A673 (cell line): ENCODE results near the gene PICALM. TPM values are rescaled to one million over a fixed set of nuclear protein-coding genes. Genes with fewer than 3 reads are reported as not detected.
A peak's percentile ranks its signal among the peaks of the same experiment; 100 is the strongest.

ENCODE experiments used
- BruUV-seq: library from RNA; stranded (reverse); fragments of 400-500 nt; replicated peaks from 2 replicates; lab custom pipeline; 2021; lab: Mats Ljungman, UMichigan
- CTCF ChIA-PET: fragments of 300-600 bp; sonication (Branson Sonifier 250); formaldehyde crosslinking; loops from one replicate; lab custom pipeline; 2022; ENCODE audit warnings: antibody characterized with exemption; lab: Charles Lee
- POLR2A ChIA-PET: fragments of 300-600 bp; sonication (Branson Sonifier 250); formaldehyde crosslinking; loops from one replicate; lab custom pipeline; 2022; ENCODE audit warnings: antibody characterized with exemption; ENCODE audit not compliant: low non-redundant PET; lab: Charles Lee
- DNase-seq: peaks from one replicate; pipeline ENCODE4 v3.0.0-alpha.2; 2015; ENCODE audit warnings: low spot score
- H3K27ac ChIP-seq: fragments of 200-600 bp; sonication (generic); 2 replicates; pipeline ENCODE4 v1.5.1; 2016; ENCODE audit warnings: mixed run types, low read depth, mild to moderate bottlenecking, mixed read lengths, antibody characterized with exemption, low read length; ENCODE audit not compliant: poor library complexity, severe bottlenecking
- H3K27me3 ChIP-seq: fragments of 200-600 bp; sonication (generic); replicated peaks from 2 replicates; pipeline ENCODE4 v1.6.1; 2017; ENCODE audit warnings: mixed run types, low read depth, mild to moderate bottlenecking, mixed read lengths, antibody characterized with exemption, low read length; ENCODE audit not compliant: insufficient read depth, poor library complexity
- H3K36me3 ChIP-seq: fragments of 200-600 bp; sonication (generic); 2 replicates; pipeline ENCODE4 v1.6.1; 2016; ENCODE audit warnings: mixed run types, mild to moderate bottlenecking, mixed read lengths, antibody characterized with exemption, low read length; ENCODE audit not compliant: insufficient read depth, poor library complexity, severe bottlenecking
- H3K4me1 ChIP-seq: fragments of 200-600 bp; sonication (generic); 2 replicates; pipeline ENCODE4 v1.6.1; 2017; ENCODE audit warnings: mixed run types, mild to moderate bottlenecking, mixed read lengths, antibody characterized with exemption, low read length; ENCODE audit not compliant: insufficient read depth, poor library complexity, severe bottlenecking
- H3K4me3 ChIP-seq: fragments of 200-600 bp; sonication (generic); 2 replicates; pipeline ENCODE4 v1.5.1; 2016; ENCODE audit warnings: low read depth, mixed run types, mild to moderate bottlenecking, mixed read lengths, low read length; ENCODE audit not compliant: poor library complexity, severe bottlenecking
- H3K9me3 ChIP-seq: fragments of 200-600 bp; sonication (generic); 2 replicates; pipeline ENCODE4 v1.6.1; 2016; ENCODE audit warnings: mixed run types, low read depth, mild to moderate bottlenecking, mixed read lengths, antibody characterized with exemption, low read length; ENCODE audit not compliant: poor library complexity, severe bottlenecking
- CTCF ChIP-seq: fragments of 300-800, 200-600 bp; sonication (generic); conservative IDR thresholded peaks from 2 replicates; pipeline ENCODE4 v1.5.1; 2017; ENCODE audit warnings: low read depth, mild to moderate bottlenecking, antibody characterized with exemption, low read length, moderate library complexity, mixed read lengths
- EZH2 ChIP-seq: fragments of 200-600 bp; sonication (generic); IDR thresholded peaks from 2 replicates; pipeline ENCODE4 v1.6.1; 2017; ENCODE audit warnings: borderline replicate concordance, low read depth, mild to moderate bottlenecking, mixed read lengths, antibody characterized with exemption, low read length; ENCODE audit not compliant: poor library complexity, severe bottlenecking
- intact Hi-C: fragments of 100-400 bp; cut with micrococcal nuclease; formaldehyde crosslinking; loops from one replicate; pipeline ENCODE4 v1.10.0; 2022; ENCODE audit not compliant: unreplicated experiment
- total RNA-seq: library from RNA; stranded (reverse); gene quantifications from 2 replicates; pipeline ENCODE4 v1.2.3, GENCODE V29; 2021

The PICALM gene
- total RNA-seq, 1 experiment from 2014 or later = 174 TPM

- CTCF ChIA-PET = no interaction called here
- H3K4me3 ChIP-seq = no peak overlapping the region
- no peak for DNase-seq
- no TSS peak for BruUV-seq
- H3K9me3 ChIP-seq = no peaks in the 10 kb centered on the region
- H3K27me3 ChIP-seq = no peaks in the 10 kb centered on the region
- H3K27ac ChIP-seq = no peak overlapping the region
- intact Hi-C loops = no loop called here
- TF ChIP-seq CTCF (no peak), EZH2 (no peak)
- POLR2A ChIA-PET = no interaction called here
- peaks cover 12% of the 10 kb centered on the region for H3K4me1 ChIP-seq
- no peaks in the 10 kb centered on the region for H3K36me3 ChIP-seq
These were observed 3.3 kb upstream of the PICALM start for GRCh38 chr11:86072211-86072610.

- Histone ChIP-seq H3K4me1 (peaks cover 21% of the 10 kb centered on the region), H3K27me3 (no peaks in the 10 kb centered on the region), H3K9me3 (no peaks in the 10 kb centered on the region), H3K36me3 (no peaks in the 10 kb centered on the region), H3K27ac (peak overlapping the region; percentile 90), H3K4me3 (no peak overlapping the region)
- DNase-seq = no peak
- POLR2A ChIA-PET = no interaction called here
- intact Hi-C loops = no loop called here
- TF ChIP-seq EZH2 (no peak), CTCF (no peak)
- CTCF ChIA-PET = interaction anchor here (1.0 to 1.2 kb wide), 2 partner anchors 123 to 148 kb away, joined by 3 read pairs; no protein-coding TSS in a partner anchor
- BruUV-seq = no TSS peak
These were observed 1.5 kb upstream of the PICALM start for GRCh38 chr11:86070142-86071056.

- POLR2A ChIA-PET = interaction anchor here (0.5 to 0.7 kb wide), 4 partner anchors 34 to 156 kb away, joined by 3 to 4 read pairs (median 4); no protein-coding TSS in a partner anchor
- H3K27me3 ChIP-seq = no peaks in the 10 kb centered on the region
- H3K4me3 ChIP-seq = peak overlapping the region; percentile 76
- no peaks in the 10 kb centered on the region for H3K36me3 ChIP-seq
- CTCF ChIA-PET = interaction anchor here (1.0 to 1.2 kb wide), 3 partner anchors 28 to 149 kb away, joined by 3 to 10 read pairs (median 3); no protein-coding TSS in a partner anchor
- TSS peak; percentile 97 for BruUV-seq
- DNase-seq = peak; percentile 75
- H3K4me1 ChIP-seq = peaks cover 29% of the 10 kb centered on the region
- H3K9me3 ChIP-seq = no peaks in the 10 kb centered on the region
- TF ChIP-seq CTCF (no peak), EZH2 (no peak)
- H3K27ac ChIP-seq = peak overlapping the region; percentile 90
- intact Hi-C loops = loop anchor here (5.0 kb wide), 1 partner anchor 178 kb away; no protein-coding TSS in a partner anchor
These were observed 671 bp upstream of the PICALM start for GRCh38 chr11:86069408-86070101.
